Head of caudate nucleus (tissue), 42 donors: ENCODE results near the gene EBNA1BP2.
"Not testable (repeated sequence)": the region's sequence is repeated elsewhere in the genome, so short reads cannot be mapped to it uniquely, and the experiment has no call there.

Experiments
- DNase-seq, 42 donors: peaks; one replicate each; pipeline versions ENCODE4 v3.0.0 to v3.0.0-alpha.2; 2020 to 2021; ENCODE audit warnings: mixed read lengths in 7 of 42
- intact Hi-C: fragments of 100-400 bp; cut with DNase I; formaldehyde crosslinking; loops from one replicate; pipeline ENCODE4 v1.15.0; 2022

The EBNA1BP2 gene, protein sequence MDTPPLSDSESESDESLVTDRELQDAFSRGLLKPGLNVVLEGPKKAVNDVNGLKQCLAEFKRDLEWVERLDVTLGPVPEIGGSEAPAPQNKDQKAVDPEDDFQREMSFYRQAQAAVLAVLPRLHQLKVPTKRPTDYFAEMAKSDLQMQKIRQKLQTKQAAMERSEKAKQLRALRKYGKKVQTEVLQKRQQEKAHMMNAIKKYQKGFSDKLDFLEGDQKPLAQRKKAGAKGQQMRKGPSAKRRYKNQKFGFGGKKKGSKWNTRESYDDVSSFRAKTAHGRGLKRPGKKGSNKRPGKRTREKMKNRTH

DNA sequence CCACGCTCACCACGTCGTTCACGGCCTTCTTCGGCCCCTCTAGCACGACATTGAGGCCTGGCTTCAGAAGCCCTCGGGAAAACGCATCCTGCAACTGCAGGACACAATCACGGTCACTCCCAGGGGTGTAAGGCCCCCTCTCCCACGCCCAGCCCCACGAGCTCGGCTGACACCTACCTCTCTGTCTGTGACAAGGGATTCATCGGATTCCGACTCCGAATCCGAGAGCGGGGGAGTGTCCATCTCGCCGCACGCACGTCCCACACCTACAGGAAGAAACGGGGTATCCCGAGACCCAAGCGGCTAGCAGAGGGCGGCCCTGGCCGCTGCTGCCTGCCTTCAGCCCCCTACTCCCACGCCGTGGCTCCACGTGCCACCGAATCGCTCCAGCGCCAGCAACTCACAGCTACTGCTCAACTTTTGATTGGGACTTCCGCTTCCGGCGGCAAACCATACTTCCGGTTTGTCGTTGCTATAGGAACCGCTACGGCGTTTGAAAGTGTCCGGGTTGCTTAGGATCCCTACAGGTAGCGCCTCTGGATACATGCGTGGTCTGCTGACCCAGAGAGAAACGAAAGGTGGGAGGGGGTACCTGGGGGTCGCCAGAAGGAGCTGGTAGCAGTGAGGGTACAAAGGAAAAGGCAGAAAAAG, at the start of gene EBNA1BP2, which contains the start of gene CFAP57:
Gene EBNA1BP2, minus strand, starts transcription at position 415 of the 651 bp plus-strand sequence. Its CDS starts 172 bp downstream, at position 243.
Gene CFAP57, plus strand, starts transcription at position 455 of the 651 bp plus-strand sequence. CDS start 424 bp downstream, outside the sequence.
- peak; percentile 80 to 97 (median 93) for DNase-seq
- intact Hi-C loops: no loop called here

- intact Hi-C loops: no loop called here
Measured at GRCh38 chr1:43221797-43222196, 49.7 kb upstream of the EBNA1BP2 start.

DNA sequence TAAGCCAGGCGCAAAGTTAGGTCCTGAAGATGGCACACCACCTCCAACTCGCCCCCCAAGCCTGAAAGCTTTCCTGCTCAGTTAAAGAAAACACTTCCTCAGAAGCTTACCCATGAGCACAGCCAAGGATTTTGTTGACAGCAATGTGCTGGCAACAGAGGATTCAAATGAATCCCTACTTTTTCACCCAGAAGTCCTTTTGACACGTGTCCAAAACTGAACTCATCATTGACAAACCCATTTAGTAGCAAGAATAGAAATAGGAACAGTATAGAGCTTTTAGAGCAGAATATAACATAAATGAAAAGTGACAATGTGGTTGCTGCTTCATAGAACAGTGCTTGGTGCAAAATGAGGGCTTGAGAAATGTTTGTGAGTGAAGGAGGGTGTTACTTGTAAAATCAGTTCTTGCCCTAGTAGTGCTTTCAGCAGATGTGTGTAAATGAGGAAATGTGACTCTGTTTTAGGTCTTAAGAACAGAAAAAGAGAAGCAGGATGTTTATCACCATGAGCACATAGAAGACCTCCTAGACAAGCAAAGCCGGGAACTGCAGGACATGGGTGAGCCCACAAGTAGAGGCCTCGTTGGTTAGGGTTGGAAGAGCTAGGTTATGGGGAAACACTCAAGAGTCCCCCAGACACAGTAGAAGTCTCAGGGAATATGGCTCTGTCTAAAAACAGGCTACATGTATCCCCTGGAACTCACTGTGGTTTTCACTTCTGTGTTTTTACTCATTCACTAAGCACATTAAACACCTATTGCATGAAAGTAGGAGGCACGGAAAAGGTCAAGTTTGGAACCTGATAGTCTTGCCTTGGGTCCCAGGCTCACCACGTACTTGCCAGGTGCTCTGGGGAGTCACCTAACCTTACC, 49.1 kb upstream of the EBNA1BP2 start:
- no peak for DNase-seq
- intact Hi-C loops: no loop called here

More at GRCh38 chr1:43221797-43222196, 49.7 kb upstream of the EBNA1BP2 start:
- no peak for DNase-seq

- peak in 1 of 42 donors; percentile 16 for DNase-seq
- intact Hi-C loops: no loop called here
Measured at GRCh38 chr1:43217747-43218146, 45.7 kb upstream of the EBNA1BP2 start.

GRCh38 chr1:43214501-43215444, 42.7 kb upstream of the EBNA1BP2 start:
- DNase-seq: peak in 2 of 42 donors; percentile 7 to 31
- intact Hi-C loops: no loop called here

GRCh38 chr1:43208277-43208676, 36.2 kb upstream of the EBNA1BP2 start:
- DNase-seq, intact Hi-C loops: not testable (repeated sequence)

- intact Hi-C loops: no loop called here
- no peak for DNase-seq
Measured at GRCh38 chr1:43207229-43207853, 35.3 kb upstream of the EBNA1BP2 start.

DNA sequence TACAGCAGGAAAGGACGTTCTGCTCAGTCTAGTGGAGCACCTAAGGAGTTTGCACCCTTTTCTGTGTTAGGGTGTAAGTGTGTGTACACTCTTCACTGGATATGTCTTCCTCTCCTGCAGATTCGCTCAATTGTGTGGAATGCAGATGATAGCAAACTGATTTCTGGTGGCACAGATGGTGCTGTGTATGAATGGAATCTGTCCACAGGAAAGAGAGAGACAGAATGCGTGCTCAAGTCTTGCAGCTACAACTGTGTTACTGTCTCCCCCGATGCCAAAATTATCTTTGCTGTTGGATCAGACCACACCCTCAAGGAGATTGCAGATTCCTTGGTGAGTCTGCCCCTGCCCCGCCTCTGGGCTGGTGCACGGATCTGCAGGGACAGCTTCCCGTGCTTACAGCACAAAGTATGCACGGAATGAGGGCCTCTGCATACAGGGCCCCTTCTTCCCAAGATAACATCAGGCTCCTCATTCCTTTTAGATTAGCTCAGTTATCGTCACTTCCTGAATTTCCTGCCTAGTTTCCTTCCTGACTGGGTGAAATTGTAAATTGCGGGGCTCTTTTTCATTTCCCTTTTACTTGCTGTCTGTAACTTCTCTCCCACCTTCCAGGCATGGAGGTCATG, 34.6 kb upstream of the EBNA1BP2 start:
- DNase-seq: no peak
- intact Hi-C loops: no loop called here

DNA sequence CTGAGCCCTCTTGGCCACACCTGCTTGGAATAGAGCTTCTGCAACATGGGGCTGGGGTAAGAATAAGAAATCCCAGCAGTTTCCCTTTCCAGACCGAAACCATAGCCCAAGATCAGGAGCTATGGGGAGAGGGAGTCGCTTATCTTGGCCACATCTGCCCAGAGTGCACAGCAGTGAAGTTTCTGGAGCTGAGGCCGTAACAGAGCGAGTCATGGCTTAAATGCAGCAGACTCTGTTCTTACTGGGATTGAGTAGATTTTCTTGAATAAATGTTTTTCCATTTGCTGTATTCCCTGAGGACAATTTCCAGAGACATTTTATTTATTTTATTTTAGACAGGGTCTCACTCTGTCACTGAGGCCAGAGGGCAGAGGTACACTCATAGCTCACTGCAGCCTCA, 33.6 kb upstream of the EBNA1BP2 start:
- intact Hi-C loops: no loop called here
- DNase-seq: no peak

DNA sequence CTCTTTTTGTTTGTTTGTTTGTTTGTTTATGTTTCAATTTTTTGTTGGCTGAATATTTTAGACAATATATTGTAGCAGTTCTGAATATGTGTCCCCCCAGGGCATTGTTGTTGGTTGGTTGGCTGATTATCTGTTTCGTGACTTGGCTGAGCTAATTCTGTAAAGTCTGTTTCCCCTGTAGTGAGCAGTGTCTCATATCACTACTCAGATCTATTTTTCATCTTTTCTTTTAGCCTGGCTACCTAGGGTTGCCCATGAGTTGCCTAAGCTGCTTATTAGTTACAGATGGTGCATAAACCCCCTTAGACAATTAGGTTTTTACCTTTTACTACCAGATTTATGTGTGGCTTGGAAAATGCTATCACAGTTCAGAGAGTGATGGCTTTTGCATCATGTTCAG, 32.3 kb upstream of the EBNA1BP2 start:
- intact Hi-C loops: no loop called here
- no peak for DNase-seq

DNA sequence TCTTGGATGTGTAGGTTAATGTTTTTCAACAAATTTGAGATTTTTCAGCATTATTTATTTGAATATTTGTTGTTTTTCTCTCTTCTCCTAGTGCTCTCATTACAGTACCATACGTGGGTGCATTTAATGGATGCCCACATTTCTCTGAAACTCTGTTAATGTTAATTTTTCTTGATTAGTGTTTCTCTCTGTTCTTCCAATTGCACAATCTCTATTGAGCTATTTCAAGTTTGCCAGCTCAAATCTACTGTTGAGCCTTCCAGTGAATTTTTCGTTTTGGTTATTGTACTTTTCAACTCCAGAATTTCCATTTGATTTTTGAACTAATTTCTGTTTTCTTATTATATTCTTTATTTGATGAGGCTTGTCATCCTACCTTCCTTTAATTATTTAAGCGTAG, 31.8 kb upstream of the EBNA1BP2 start:
- intact Hi-C loops: no loop called here
- no peak for DNase-seq

DNA sequence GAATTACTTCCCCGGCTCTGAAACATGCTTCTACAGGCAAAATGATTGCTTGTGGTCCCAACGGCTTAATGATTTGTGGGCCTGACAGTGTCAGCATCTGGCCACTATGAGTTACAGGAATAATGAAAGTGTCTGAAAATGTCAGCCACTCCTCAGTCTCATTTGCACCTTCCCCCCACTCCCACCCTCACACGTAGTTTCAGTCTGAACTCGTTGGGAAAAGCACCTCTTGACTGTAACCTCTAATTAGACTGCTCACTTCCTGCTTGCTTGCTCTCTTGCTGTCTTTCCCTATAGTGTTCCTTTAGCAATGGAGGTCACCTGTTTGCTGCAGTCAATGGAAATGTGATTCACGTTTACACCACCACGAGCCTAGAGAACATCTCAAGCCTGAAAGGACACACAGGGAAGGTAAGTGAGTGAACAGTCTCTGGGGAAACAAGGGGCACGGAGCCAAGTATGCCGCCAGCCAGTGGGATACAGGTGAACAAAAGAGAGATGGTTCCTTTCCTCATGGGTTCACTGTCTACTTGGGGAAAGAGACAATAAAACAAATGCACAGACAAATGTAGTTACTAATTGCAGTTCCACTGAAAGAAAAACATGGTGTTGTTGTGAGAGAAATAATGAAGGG, 27.1 kb upstream of the EBNA1BP2 start:
- intact Hi-C loops: no loop called here
- DNase-seq: no peak

DNA sequence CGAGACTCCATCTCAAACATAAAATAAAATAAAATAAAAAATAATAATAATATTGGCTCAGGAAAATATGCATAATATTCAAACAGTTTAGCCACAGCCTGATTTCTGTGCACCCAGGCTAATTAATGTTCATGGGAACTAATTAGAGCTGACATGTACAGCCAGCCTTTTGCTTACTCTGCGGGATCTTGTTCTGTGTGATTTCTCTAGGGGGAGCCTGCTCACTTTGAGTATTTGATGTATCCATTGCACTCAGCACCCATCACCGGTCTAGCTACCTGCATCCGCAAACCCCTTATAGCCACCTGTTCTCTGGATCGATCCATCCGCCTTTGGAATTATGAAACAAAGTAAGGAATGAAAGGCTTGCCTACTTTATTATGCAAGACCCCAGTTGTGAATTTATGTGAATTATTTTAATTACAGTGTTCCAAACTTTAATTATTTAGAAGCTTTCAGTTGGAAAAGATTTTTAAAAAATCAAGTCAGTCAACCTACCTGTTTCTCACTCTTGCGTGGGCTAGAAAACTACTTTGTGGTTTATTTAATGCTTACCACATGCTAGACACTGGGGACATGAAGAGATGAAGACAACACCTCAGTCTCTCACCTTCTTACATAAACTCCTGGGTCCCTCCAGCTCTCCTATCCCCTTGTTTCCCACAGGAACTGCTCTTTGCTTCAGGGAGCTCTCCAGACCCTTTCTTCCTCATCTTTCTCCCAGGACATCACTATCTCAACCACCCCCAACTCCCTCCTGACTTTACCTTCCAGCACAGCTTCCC, 25.4 kb upstream of the EBNA1BP2 start:
- intact Hi-C loops: no loop called here

GRCh38 chr1:43194509-43194908, 22.4 kb upstream of the EBNA1BP2 start:
- intact Hi-C loops: no loop called here
- no peak for DNase-seq

More for the DNA sequence above, 25.4 kb upstream of the EBNA1BP2 start:
- no peak for DNase-seq

- DNase-seq: no peak
- intact Hi-C loops: no loop called here
Measured at GRCh38 chr1:43188106-43188505, 16.0 kb upstream of the EBNA1BP2 start.

- intact Hi-C loops: no loop called here
- DNase-seq: no peak
Measured at GRCh38 chr1:43184995-43185394, 12.9 kb upstream of the EBNA1BP2 start.
